Panc1 (cell line): ENCODE measurements around the gene EEA1. TPM values are rescaled to one million over a fixed set of nuclear protein-coding genes. Genes with fewer than 3 reads are reported as not detected.

ENCODE experiments used
- ATAC-seq: fragments of 200-7000 bp; cut with Tn5 transposase; 2 replicates; pipeline ENCODE4 v1.9.1; 2020; ENCODE audit warnings: mild to moderate bottlenecking, moderate library complexity
- BruUV-seq: library from RNA; stranded (reverse); fragments of 400-500 nt; replicated peaks from 2 replicates; lab custom pipeline; 2021; lab: Mats Ljungman, UMichigan
- CTCF ChIA-PET: fragments of 300-600 bp; sonication (Branson Sonifier 250); formaldehyde crosslinking; loops from one replicate; lab custom pipeline; 2022; ENCODE audit warnings: antibody characterized with exemption; lab: Charles Lee
- POLR2A ChIA-PET: fragments of 300-600 bp; sonication (Branson Sonifier 250); formaldehyde crosslinking; loops from one replicate; lab custom pipeline; 2022; ENCODE audit warnings: antibody characterized with exemption; lab: Charles Lee
- DNase-seq: peaks from one replicate; pipeline ENCODE4 v3.0.0-alpha.2; 2010; ENCODE audit warnings: low read depth, low spot score
- H3K27ac ChIP-seq: 2 replicates; pipeline ENCODE4 v1.5.1; 2011; ENCODE audit warnings: mild to moderate bottlenecking, low read length, inconsistent platforms
- H3K27me3 ChIP-seq: fragments of 200-500 bp; sonication (Bioruptor generic); 2 replicates; pipeline ENCODE4 v1.6.0; 2014; ENCODE audit warnings: low read length, inconsistent platforms; ENCODE audit not compliant: control insufficient read depth, insufficient read depth
- H3K36me3 ChIP-seq: fragments of 200-500 bp; sonication (Bioruptor generic); 2 replicates; pipeline ENCODE4 v1.5.1; 2014; ENCODE audit warnings: inconsistent platforms, mild to moderate bottlenecking, low read length, moderate library complexity; ENCODE audit not compliant: control insufficient read depth, insufficient read depth
- H3K4me1 ChIP-seq: 2 replicates; pipeline ENCODE4 v1.5.1; 2011; ENCODE audit warnings: inconsistent platforms, mild to moderate bottlenecking, low read length, moderate library complexity; ENCODE audit not compliant: control insufficient read depth, insufficient read depth
- H3K4me3 ChIP-seq, 2 experiments: 2 replicates each; pipeline ENCODE4 v1.5.1; 2011 to 2012; ENCODE audit warnings: low read depth in 2 of 2, low read length in 2 of 2, mild to moderate bottlenecking in 2 of 2, inconsistent platforms in 1 of 2, moderate library complexity in 1 of 2
- H3K9me3 ChIP-seq: fragments of 200-500 bp; sonication (Bioruptor generic); 2 replicates; pipeline ENCODE4 v1.5.1; 2014; ENCODE audit warnings: low read depth, mild to moderate bottlenecking, inconsistent platforms, low read length, moderate library complexity; ENCODE audit not compliant: control insufficient read depth, insufficient read depth
- POLR2AphosphoS5 ChIP-seq: IDR thresholded peaks from 2 replicates; pipeline ENCODE4 v1.6.1; 2012; ENCODE audit warnings: mild to moderate bottlenecking, low read depth, low read length, moderate library complexity
- SIN3A ChIP-seq: IDR thresholded peaks from 2 replicates; pipeline ENCODE4 v1.6.1; 2012; ENCODE audit warnings: low read depth, mild to moderate bottlenecking, low read length, moderate library complexity, borderline replicate concordance; ENCODE audit not compliant: insufficient read depth
- TCF7L2 ChIP-seq: IDR thresholded peaks from 2 replicates; pipeline ENCODE4 v1.6.1; 2011; ENCODE audit warnings: mild to moderate bottlenecking, low read depth, low read length, inconsistent platforms
- in situ Hi-C: cut with HindIII; loops from 2 replicates; pipeline ENCODE4 v1.10.0; 2016; ENCODE audit warnings: low sequenced_read_pairs, low pct_unique_long_range_greater_than_20kb
- intact Hi-C: fragments of 100-400 bp; cut with micrococcal nuclease; formaldehyde crosslinking; loops from one replicate; pipeline ENCODE4 v1.10.0; 2022; ENCODE audit not compliant: unreplicated experiment
- total RNA-seq: library from RNA; stranded (reverse); gene quantifications from one replicate; pipeline ENCODE4 v1.2.1, GENCODE V29; 2021; ENCODE audit not compliant: unreplicated experiment
- TF ChIP-seq, protein P1 (sequence below): fragments of 450-650 bp; IDR thresholded peaks from 2 replicates; pipeline ENCODE4 v1.5.1; 2017; ENCODE audit warnings: mild to moderate bottlenecking
- TF ChIP-seq, protein P2 (sequence below), 2 experiments: IDR thresholded peaks; 2 replicates each; pipeline ENCODE4 v1.6.1; 2011 to 2012; ENCODE audit warnings: low read depth in 2 of 2, control low read depth in 1 of 2, low read length in 1 of 2, mild to moderate bottlenecking in 1 of 2, moderate library complexity in 1 of 2; ENCODE audit not compliant: insufficient read depth in 1 of 2

Gene EEA1
- total RNA-seq, 1 experiment from 2014 or later: 15.1 TPM

DNA sequence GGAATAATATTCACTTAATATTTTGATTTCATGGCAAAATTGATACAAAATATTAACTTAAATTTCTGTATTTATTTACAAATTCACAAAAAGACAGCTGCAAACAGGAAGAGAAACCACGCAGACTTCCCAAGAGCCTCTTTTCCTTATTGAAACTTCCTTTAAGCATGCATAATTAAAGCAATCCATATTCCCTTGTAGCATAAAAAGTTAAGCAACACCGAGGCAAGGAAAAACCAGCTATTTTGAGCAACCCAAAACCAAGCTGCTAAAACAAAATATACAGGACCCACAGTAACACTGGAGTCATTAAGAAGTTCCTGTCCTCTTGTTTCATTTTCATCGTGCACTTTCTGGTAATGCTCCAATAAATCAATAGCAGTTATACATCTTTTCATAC, 58.0 kb downstream of the EEA1 start:
- no peaks in the 10 kb centered on the region for H3K4me1 ChIP-seq
- H3K27ac ChIP-seq: no peak overlapping the region
- no peak overlapping the region for H3K4me3 ChIP-seq
- POLR2A ChIA-PET: no interaction called here
- ATAC-seq (no peak), DNase-seq (no peak)
- in situ Hi-C loops (no loop called here), intact Hi-C loops (no loop called here)
- H3K36me3 ChIP-seq: no peaks in the 10 kb centered on the region
- no peaks in the 10 kb centered on the region for H3K9me3 ChIP-seq
- no peaks in the 10 kb centered on the region for H3K27me3 ChIP-seq
- CTCF ChIA-PET: no interaction called here
- TF ChIP-seq, protein P1, sequence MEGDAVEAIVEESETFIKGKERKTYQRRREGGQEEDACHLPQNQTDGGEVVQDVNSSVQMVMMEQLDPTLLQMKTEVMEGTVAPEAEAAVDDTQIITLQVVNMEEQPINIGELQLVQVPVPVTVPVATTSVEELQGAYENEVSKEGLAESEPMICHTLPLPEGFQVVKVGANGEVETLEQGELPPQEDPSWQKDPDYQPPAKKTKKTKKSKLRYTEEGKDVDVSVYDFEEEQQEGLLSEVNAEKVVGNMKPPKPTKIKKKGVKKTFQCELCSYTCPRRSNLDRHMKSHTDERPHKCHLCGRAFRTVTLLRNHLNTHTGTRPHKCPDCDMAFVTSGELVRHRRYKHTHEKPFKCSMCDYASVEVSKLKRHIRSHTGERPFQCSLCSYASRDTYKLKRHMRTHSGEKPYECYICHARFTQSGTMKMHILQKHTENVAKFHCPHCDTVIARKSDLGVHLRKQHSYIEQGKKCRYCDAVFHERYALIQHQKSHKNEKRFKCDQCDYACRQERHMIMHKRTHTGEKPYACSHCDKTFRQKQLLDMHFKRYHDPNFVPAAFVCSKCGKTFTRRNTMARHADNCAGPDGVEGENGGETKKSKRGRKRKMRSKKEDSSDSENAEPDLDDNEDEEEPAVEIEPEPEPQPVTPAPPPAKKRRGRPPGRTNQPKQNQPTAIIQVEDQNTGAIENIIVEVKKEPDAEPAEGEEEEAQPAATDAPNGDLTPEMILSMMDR: no peak
- TF ChIP-seq, protein P2, sequence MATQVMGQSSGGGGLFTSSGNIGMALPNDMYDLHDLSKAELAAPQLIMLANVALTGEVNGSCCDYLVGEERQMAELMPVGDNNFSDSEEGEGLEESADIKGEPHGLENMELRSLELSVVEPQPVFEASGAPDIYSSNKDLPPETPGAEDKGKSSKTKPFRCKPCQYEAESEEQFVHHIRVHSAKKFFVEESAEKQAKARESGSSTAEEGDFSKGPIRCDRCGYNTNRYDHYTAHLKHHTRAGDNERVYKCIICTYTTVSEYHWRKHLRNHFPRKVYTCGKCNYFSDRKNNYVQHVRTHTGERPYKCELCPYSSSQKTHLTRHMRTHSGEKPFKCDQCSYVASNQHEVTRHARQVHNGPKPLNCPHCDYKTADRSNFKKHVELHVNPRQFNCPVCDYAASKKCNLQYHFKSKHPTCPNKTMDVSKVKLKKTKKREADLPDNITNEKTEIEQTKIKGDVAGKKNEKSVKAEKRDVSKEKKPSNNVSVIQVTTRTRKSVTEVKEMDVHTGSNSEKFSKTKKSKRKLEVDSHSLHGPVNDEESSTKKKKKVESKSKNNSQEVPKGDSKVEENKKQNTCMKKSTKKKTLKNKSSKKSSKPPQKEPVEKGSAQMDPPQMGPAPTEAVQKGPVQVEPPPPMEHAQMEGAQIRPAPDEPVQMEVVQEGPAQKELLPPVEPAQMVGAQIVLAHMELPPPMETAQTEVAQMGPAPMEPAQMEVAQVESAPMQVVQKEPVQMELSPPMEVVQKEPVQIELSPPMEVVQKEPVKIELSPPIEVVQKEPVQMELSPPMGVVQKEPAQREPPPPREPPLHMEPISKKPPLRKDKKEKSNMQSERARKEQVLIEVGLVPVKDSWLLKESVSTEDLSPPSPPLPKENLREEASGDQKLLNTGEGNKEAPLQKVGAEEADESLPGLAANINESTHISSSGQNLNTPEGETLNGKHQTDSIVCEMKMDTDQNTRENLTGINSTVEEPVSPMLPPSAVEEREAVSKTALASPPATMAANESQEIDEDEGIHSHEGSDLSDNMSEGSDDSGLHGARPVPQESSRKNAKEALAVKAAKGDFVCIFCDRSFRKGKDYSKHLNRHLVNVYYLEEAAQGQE (IDR thresholded peaks at IDR 0.05; ENCODE audit: insufficient read depth in 1 of 2, low read depth in 2 of 2, low read length in 1 of 2): no peak
- no peak for TF ChIP-seq POLR2AphosphoS5
- no peak for TF ChIP-seq SIN3A
- TF ChIP-seq TCF7L2: no peak
- no TSS peak for BruUV-seq

DNA sequence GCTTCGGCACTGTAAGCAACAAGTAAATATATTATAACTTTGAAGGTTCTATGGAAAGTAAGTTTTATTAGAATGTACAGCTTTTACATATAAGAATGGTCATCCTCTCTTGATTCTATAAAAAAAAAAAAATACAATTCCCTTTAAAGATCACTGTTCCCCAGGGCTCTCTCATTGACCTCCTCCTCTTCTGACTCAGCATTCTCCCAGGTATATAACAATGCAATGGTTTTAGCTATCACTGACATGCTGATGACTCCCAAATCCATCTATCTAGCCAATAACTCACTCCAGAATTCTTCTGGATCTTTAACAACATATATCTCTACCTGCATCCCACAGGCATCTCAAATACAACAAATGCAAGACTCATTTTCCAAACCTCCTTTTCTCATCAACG, 62.7 kb downstream of the EEA1 start:
- H3K9me3 ChIP-seq: no peaks in the 10 kb centered on the region
- BruUV-seq: no TSS peak
- intact Hi-C loops (no loop called here), in situ Hi-C loops (no loop called here)
- ChIA-PET CTCF (no interaction called here), POLR2A (no interaction called here)
- no peaks in the 10 kb centered on the region for H3K27me3 ChIP-seq
- no peak overlapping the region for H3K4me3 ChIP-seq
- no peaks in the 10 kb centered on the region for H3K36me3 ChIP-seq
- DNase-seq (no peak), ATAC-seq (no peak)
- TF ChIP-seq, protein P2 (IDR thresholded peaks at IDR 0.05; ENCODE audit: insufficient read depth in 1 of 2, low read depth in 2 of 2, low read length in 1 of 2): no peak
- TF ChIP-seq POLR2AphosphoS5 (no peak), TCF7L2 (no peak), SIN3A (no peak)
- TF ChIP-seq, protein P1: no peak
- no peak overlapping the region for H3K27ac ChIP-seq
- no peaks in the 10 kb centered on the region for H3K4me1 ChIP-seq
